ENCODE results near the gene FOXI3. TPM values are rescaled to one million over a fixed set of nuclear protein-coding genes. Genes with fewer than 3 reads are reported as not detected.

Gene FOXI3
- total and polyA plus RNA-seq, 4 donors = not detected

GRCh38 chr2:88500691-88501090 lies 48.2 kb upstream of the FOXI3 start:
- H3K4me3 ChIP-seq (ENCODE audit: low read depth in 1 of 3, low read length in 3 of 3) = no peak overlapping the region
- 83% methylated on average over 2 of the region's 2 CpGs for WGBS
- H3K36me3 ChIP-seq (ENCODE audit: control insufficient read depth in 4 of 4, insufficient read depth in 3 of 4, low read depth in 1 of 4, low read length in 3 of 4) = no peaks in the 10 kb centered on the region
- TF ChIP-seq ATF3 (IDR thresholded peaks at IDR 0.05) (peak; percentile 70), RXRA (IDR thresholded peaks at IDR 0.05) (no peak), HNF4A (conservative IDR thresholded peaks at IDR 0.05) (peak; percentile 3 to 53)
- no peak for DNase-seq (ENCODE audit: low spot score)
- H3K27me3 ChIP-seq (ENCODE audit: control insufficient read depth in 4 of 4, insufficient read depth in 4 of 4, low read length in 3 of 4) = no peaks in the 10 kb centered on the region
- H3K9me3 ChIP-seq (ENCODE audit: control insufficient read depth in 4 of 4, low read length in 3 of 4) = peaks cover 0 to 2% (median 1%) of the 10 kb centered on the region in 4 donors
- H3K27ac ChIP-seq (ENCODE audit: low read depth in 1 of 2, low read length in 2 of 2) = no peak overlapping the region
- H3K4me1 ChIP-seq (ENCODE audit: control insufficient read depth in 4 of 4, insufficient read depth in 4 of 4, low read length in 3 of 4) = no peaks in the 10 kb centered on the region
- H3K9ac ChIP-seq (ENCODE audit: low read depth in 1 of 2, low read length in 2 of 2) = no peak overlapping the region

- 13% methylated on average over 1 of the region's 1 CpG for WGBS
These were observed 46.7 kb upstream of the FOXI3 start for GRCh38 chr2:88499204-88499603.

GRCh38 chr2:88493481-88493880 lies 41.0 kb upstream of the FOXI3 start:
- Histone ChIP-seq H3K27ac (ENCODE audit: low read depth in 1 of 2, low read length in 2 of 2) (no peak overlapping the region), H3K4me3 (ENCODE audit: low read depth in 1 of 3, low read length in 3 of 3) (no peak overlapping the region), H3K36me3 (ENCODE audit: control insufficient read depth in 4 of 4, insufficient read depth in 3 of 4, low read depth in 1 of 4, low read length in 3 of 4) (no peaks in the 10 kb centered on the region), H3K4me1 (ENCODE audit: control insufficient read depth in 4 of 4, insufficient read depth in 4 of 4, low read length in 3 of 4) (no peaks in the 10 kb centered on the region), H3K9ac (ENCODE audit: low read depth in 1 of 2, low read length in 2 of 2) (no peak overlapping the region), H3K9me3 (ENCODE audit: control insufficient read depth in 4 of 4, low read length in 3 of 4) (peaks cover 0 to under 1% (median 0%) of the 10 kb centered on the region in 4 donors), H3K27me3 (ENCODE audit: control insufficient read depth in 4 of 4, insufficient read depth in 4 of 4, low read length in 3 of 4) (no peaks in the 10 kb centered on the region)
- DNase-seq (ENCODE audit: low spot score) = no peak
- 53% methylated on average over 4 of the region's 4 CpGs for WGBS
- TF ChIP-seq RAD21 (IDR thresholded peaks at IDR 0.05) (no peak), ATF3 (IDR thresholded peaks at IDR 0.05) (no peak), MAX (IDR thresholded peaks at IDR 0.05) (no peak), GABPA (IDR thresholded peaks at IDR 0.05 in 1 of 2, conservative IDR thresholded peaks at IDR 0.05 in 1 of 2) (no peak), REST (IDR thresholded peaks at IDR 0.05) (no peak), HNF4A (conservative IDR thresholded peaks at IDR 0.05) (no peak), RXRA (IDR thresholded peaks at IDR 0.05) (no peak), CTCF (IDR thresholded peaks at IDR 0.05; ENCODE audit: low read depth, low read length, missing input control) (no peak), FOXA1 (IDR thresholded peaks at IDR 0.05) (no peak), NR2F2 (IDR thresholded peaks at IDR 0.05) (no peak), HNF4G (IDR thresholded peaks at IDR 0.05) (no peak), JUND (IDR thresholded peaks at IDR 0.05) (no peak), EGR1 (IDR thresholded peaks at IDR 0.05; ENCODE audit: low read depth in 2 of 2) (no peak)

More at GRCh38 chr2:88499204-88499603, 46.7 kb upstream of the FOXI3 start:
- no peak overlapping the region for H3K9ac ChIP-seq (ENCODE audit: low read depth in 1 of 2, low read length in 2 of 2)
- TF ChIP-seq FOXA2 (IDR thresholded peaks at IDR 0.05) (no peak), ZBTB33 (IDR thresholded peaks at IDR 0.05) (no peak), HNF4G (IDR thresholded peaks at IDR 0.05) (no peak), RAD21 (IDR thresholded peaks at IDR 0.05) (no peak), GABPA (IDR thresholded peaks at IDR 0.05 in 1 of 2, conservative IDR thresholded peaks at IDR 0.05 in 1 of 2) (no peak), TAF1 (conservative IDR thresholded peaks at IDR 0.05) (no peak), YY1 (IDR thresholded peaks at IDR 0.05) (no peak), SP1 (IDR thresholded peaks at IDR 0.05) (no peak), MAX (IDR thresholded peaks at IDR 0.05) (no peak)
- DNase-seq (ENCODE audit: low spot score) = no peak
- no peak overlapping the region for H3K27ac ChIP-seq (ENCODE audit: low read depth in 1 of 2, low read length in 2 of 2)
- H3K4me3 ChIP-seq (ENCODE audit: low read depth in 1 of 3, low read length in 3 of 3) = no peak overlapping the region
- H3K9me3 ChIP-seq (ENCODE audit: control insufficient read depth in 4 of 4, low read length in 3 of 4) = peaks cover 0 to 2% (median 1%) of the 10 kb centered on the region in 4 donors
- H3K27me3 ChIP-seq (ENCODE audit: control insufficient read depth in 4 of 4, insufficient read depth in 4 of 4, low read length in 3 of 4) = no peaks in the 10 kb centered on the region
- no peaks in the 10 kb centered on the region for H3K36me3 ChIP-seq (ENCODE audit: control insufficient read depth in 4 of 4, insufficient read depth in 3 of 4, low read depth in 1 of 4, low read length in 3 of 4)
- no peaks in the 10 kb centered on the region for H3K4me1 ChIP-seq (ENCODE audit: control insufficient read depth in 4 of 4, insufficient read depth in 4 of 4, low read length in 3 of 4)

All from liver (tissue), 9 donors.